IPS-20b (cell line): ENCODE results near the gene MELTF.

Experiments used
- H3K27ac ChIP-seq: one replicate; pipeline ENCODE4 v1.5.1; 2013; ENCODE audit warnings: low read length
- H3K27me3 ChIP-seq: 2 replicates; pipeline ENCODE4 v1.6.1; 2013; ENCODE audit warnings: mild to moderate bottlenecking, low read length, inconsistent platforms; ENCODE audit not compliant: insufficient read depth
- H3K36me3 ChIP-seq: 2 replicates; pipeline ENCODE4 v1.6.1; 2013; ENCODE audit warnings: low read depth, mild to moderate bottlenecking, inconsistent platforms, low read length, moderate library complexity; ENCODE audit not compliant: insufficient read depth
- H3K4me1 ChIP-seq: 2 replicates; pipeline ENCODE4 v1.6.1; 2013; ENCODE audit warnings: mild to moderate bottlenecking, control low read depth, inconsistent platforms, low read length, moderate library complexity; ENCODE audit not compliant: insufficient read depth
- H3K4me3 ChIP-seq: 2 replicates; pipeline ENCODE4 v1.5.1; 2013; ENCODE audit warnings: mild to moderate bottlenecking, low read length, inconsistent platforms
- H3K9ac ChIP-seq: 2 replicates; pipeline ENCODE4 v1.6.1; 2013; ENCODE audit warnings: low read depth, mild to moderate bottlenecking, inconsistent platforms, low read length, moderate library complexity
- H3K9me3 ChIP-seq: 2 replicates; pipeline ENCODE4 v1.6.1; 2013; ENCODE audit warnings: mild to moderate bottlenecking, low read depth, low read length, inconsistent platforms; ENCODE audit not compliant: insufficient read depth

The MELTF gene

GRCh38 chr3:196995027-196995426, 34.6 kb downstream of the MELTF start:
- Histone ChIP-seq H3K27me3 (no peaks in the 10 kb centered on the region), H3K9me3 (no peaks in the 10 kb centered on the region), H3K27ac (no peak overlapping the region), H3K4me3 (no peak overlapping the region), H3K36me3 (no peaks in the 10 kb centered on the region), H3K4me1 (no peaks in the 10 kb centered on the region), H3K9ac (no peak overlapping the region)

- Histone ChIP-seq H3K9ac (no peak overlapping the region), H3K4me3 (no peak overlapping the region), H3K9me3 (no peaks in the 10 kb centered on the region), H3K27me3 (no peaks in the 10 kb centered on the region), H3K27ac (no peak overlapping the region), H3K4me1 (no peaks in the 10 kb centered on the region), H3K36me3 (no peaks in the 10 kb centered on the region)
Observed at GRCh38 chr3:196994056-196994455, 35.6 kb downstream of the MELTF start.

- H3K9ac ChIP-seq, result no peak overlapping the region
- H3K9me3 ChIP-seq, result no peaks in the 10 kb centered on the region
- no peaks in the 10 kb centered on the region for H3K27me3 ChIP-seq
- no peak overlapping the region for H3K4me3 ChIP-seq
- H3K36me3 ChIP-seq, result no peaks in the 10 kb centered on the region
- H3K27ac ChIP-seq, result no peak overlapping the region
- H3K4me1 ChIP-seq, result no peaks in the 10 kb centered on the region
Observed at GRCh38 chr3:196992461-196993065, 37.1 kb downstream of the MELTF start.

- no peak overlapping the region for H3K9ac ChIP-seq
Observed at GRCh38 chr3:196991581-196992460, 37.8 kb downstream of the MELTF start.

GRCh38 chr3:196990601-196991007, 39.0 kb downstream of the MELTF start:
- H3K9me3 ChIP-seq, result no peaks in the 10 kb centered on the region
- no peaks in the 10 kb centered on the region for H3K36me3 ChIP-seq
- H3K4me3 ChIP-seq, result no peak overlapping the region
- no peak overlapping the region for H3K27ac ChIP-seq
- H3K9ac ChIP-seq, result no peak overlapping the region
- no peaks in the 10 kb centered on the region for H3K27me3 ChIP-seq
- no peaks in the 10 kb centered on the region for H3K4me1 ChIP-seq

More at GRCh38 chr3:196991581-196992460, 37.8 kb downstream of the MELTF start:
- Histone ChIP-seq H3K4me1 (no peaks in the 10 kb centered on the region), H3K36me3 (no peaks in the 10 kb centered on the region), H3K4me3 (no peak overlapping the region), H3K27ac (no peak overlapping the region), H3K27me3 (no peaks in the 10 kb centered on the region), H3K9me3 (no peaks in the 10 kb centered on the region)

- Histone ChIP-seq H3K9ac (no peak overlapping the region), H3K4me3 (no peak overlapping the region), H3K9me3 (no peaks in the 10 kb centered on the region), H3K27me3 (no peaks in the 10 kb centered on the region), H3K27ac (no peak overlapping the region), H3K36me3 (no peaks in the 10 kb centered on the region), H3K4me1 (no peaks in the 10 kb centered on the region)
Observed at GRCh38 chr3:196989721-196990262, 39.8 kb downstream of the MELTF start.

- H3K9ac ChIP-seq, result no peak overlapping the region
- no peak overlapping the region for H3K4me3 ChIP-seq
- no peaks in the 10 kb centered on the region for H3K27me3 ChIP-seq
Observed at GRCh38 chr3:196988241-196989029, 41.2 kb downstream of the MELTF start.

GRCh38 chr3:196987022-196987421, 42.6 kb downstream of the MELTF start:
- no peaks in the 10 kb centered on the region for H3K4me1 ChIP-seq
- no peaks in the 10 kb centered on the region for H3K9me3 ChIP-seq
- no peaks in the 10 kb centered on the region for H3K27me3 ChIP-seq
- no peaks in the 10 kb centered on the region for H3K36me3 ChIP-seq
- H3K9ac ChIP-seq, result no peak overlapping the region
- no peak overlapping the region for H3K4me3 ChIP-seq
- no peak overlapping the region for H3K27ac ChIP-seq

More at GRCh38 chr3:196988241-196989029, 41.2 kb downstream of the MELTF start:
- no peaks in the 10 kb centered on the region for H3K36me3 ChIP-seq
- no peaks in the 10 kb centered on the region for H3K9me3 ChIP-seq
- H3K4me1 ChIP-seq, result no peaks in the 10 kb centered on the region
- no peak overlapping the region for H3K27ac ChIP-seq

GRCh38 chr3:196985954-196986885, 43.4 kb downstream of the MELTF start:
- H3K27ac ChIP-seq, result no peak overlapping the region
- H3K27me3 ChIP-seq, result no peaks in the 10 kb centered on the region
- H3K4me1 ChIP-seq, result no peaks in the 10 kb centered on the region
- H3K36me3 ChIP-seq, result no peaks in the 10 kb centered on the region
- no peaks in the 10 kb centered on the region for H3K9me3 ChIP-seq
- H3K9ac ChIP-seq, result no peak overlapping the region
- H3K4me3 ChIP-seq, result no peak overlapping the region

GRCh38 chr3:196985298-196985697, 44.3 kb downstream of the MELTF start:
- Histone ChIP-seq H3K27ac (no peak overlapping the region), H3K9ac (no peak overlapping the region), H3K27me3 (no peaks in the 10 kb centered on the region), H3K9me3 (no peaks in the 10 kb centered on the region), H3K36me3 (no peaks in the 10 kb centered on the region), H3K4me1 (no peaks in the 10 kb centered on the region), H3K4me3 (no peak overlapping the region)

GRCh38 chr3:196983186-196983585, 46.4 kb downstream of the MELTF start:
- no peak overlapping the region for H3K27ac ChIP-seq
- no peak overlapping the region for H3K4me3 ChIP-seq
- H3K9ac ChIP-seq, result no peak overlapping the region
- no peaks in the 10 kb centered on the region for H3K36me3 ChIP-seq
- no peaks in the 10 kb centered on the region for H3K27me3 ChIP-seq
- H3K9me3 ChIP-seq, result no peaks in the 10 kb centered on the region
- no peaks in the 10 kb centered on the region for H3K4me1 ChIP-seq
